Measurements from ENCODE around the gene OR1F1. TPM values are rescaled to one million over a fixed set of nuclear protein-coding genes. Genes with fewer than 3 reads are reported as not detected.
"Not testable (repeated sequence)": the region's sequence is repeated elsewhere in the genome, so short reads cannot be mapped to it uniquely, and the experiment has no call there.

Gene OR1F1
- total RNA-seq, 1 experiment from 2014 or later: not detected

- no peak overlapping the region for H3K4me3 ChIP-seq (ENCODE audit: insufficient read depth, low read depth, low read length)
- H3K36me3 ChIP-seq (replicated peaks; ENCODE audit: control insufficient read depth, insufficient read depth, low read length): no peaks in the 10 kb centered on the region
- DNase-seq: peak; percentile 55
- H3K27me3 ChIP-seq (ENCODE audit: control insufficient read depth, insufficient read depth, low read length): peaks cover 18% of the 10 kb centered on the region
Observed at GRCh38 chr16:3193221-3194212, 5.5 kb downstream of the OR1F1 start.

DNA sequence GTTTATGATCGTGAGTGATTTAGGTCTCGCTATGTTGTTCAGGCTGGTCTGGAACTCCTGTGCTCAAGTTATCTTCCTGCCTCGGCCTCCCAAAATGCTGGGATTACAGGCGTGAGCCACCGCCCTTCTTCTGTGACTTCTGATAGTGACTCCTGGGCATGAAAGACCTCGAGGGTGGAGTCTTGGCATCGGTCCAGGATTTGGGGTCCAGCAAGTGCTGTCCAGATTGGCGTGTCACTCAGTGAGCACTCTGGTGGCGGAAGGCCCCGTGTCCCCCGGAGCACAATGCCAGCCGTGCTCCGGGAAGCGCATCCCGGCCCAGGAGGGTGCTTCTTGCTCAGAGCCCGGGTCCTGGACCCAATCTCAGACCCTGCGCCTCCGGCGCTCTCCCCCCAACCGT, 6.8 kb downstream of the OR1F1 start:
- peak; percentile 43 for DNase-seq
- H3K4me3 ChIP-seq (ENCODE audit: insufficient read depth, low read depth, low read length): no peak overlapping the region
- H3K27me3 ChIP-seq (ENCODE audit: control insufficient read depth, insufficient read depth, low read length): peaks cover 14% of the 10 kb centered on the region
- H3K36me3 ChIP-seq (replicated peaks; ENCODE audit: control insufficient read depth, insufficient read depth, low read length): no peaks in the 10 kb centered on the region

DNA sequence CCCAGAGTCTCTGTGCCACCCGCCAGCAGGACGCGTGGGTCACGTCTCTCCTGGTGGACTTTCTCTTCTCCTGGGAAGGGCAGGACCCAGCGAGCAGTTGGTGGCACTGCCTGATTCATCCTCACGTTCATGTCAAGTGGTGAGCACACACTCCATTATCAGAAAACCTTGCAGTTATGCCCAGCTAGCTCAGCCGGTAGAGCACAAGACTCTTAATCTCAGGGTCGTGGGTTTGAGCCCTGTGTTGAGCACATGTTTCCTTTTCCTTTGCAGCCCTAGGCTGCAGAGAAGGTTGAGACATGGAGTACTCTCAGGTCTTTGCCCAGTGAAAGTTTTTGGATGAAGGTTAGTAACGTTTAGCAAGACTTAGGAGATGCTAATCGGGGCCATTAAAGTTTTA, 8.0 kb downstream of the OR1F1 start:
- peak; percentile 43 for DNase-seq
- Histone ChIP-seq H3K36me3 (replicated peaks; ENCODE audit: control insufficient read depth, insufficient read depth, low read length) (no peaks in the 10 kb centered on the region), H3K4me3 (ENCODE audit: insufficient read depth, low read depth, low read length) (no peak overlapping the region), H3K27me3 (ENCODE audit: control insufficient read depth, insufficient read depth, low read length) (peaks cover 2% of the 10 kb centered on the region)

DNA sequence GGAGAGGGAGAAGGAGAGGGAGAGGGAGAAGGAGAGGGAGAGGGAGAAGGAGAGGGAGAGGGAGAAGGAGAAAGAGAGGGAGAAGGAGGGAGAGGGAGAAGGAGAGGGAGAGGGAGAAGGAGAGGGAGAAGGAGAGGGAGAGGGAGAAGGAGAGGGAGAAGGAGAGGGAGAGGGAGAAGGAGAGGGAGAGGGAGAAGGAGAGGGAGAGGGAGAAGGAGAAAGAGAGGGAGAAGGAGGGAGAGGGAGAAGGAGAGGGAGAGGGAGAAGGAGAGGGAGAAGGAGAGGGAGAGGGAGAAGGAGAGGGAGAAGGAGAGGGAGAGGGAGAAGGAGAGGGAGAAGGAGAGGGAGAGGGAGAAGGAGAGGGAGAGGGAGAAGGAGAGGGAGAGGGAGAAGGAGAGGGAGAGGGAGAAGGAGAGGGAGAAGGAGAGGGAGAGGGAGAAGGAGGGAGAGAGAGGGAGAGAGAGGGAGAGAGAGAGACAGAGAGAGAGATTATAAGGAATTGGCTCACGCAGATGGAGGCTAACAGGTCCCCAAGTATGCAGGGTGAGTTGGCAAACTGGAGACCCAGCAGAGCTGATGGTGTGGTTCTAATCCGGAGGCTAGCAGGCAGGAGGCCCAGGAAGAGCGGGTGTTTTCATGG, 9.8 kb downstream of the OR1F1 start:
- not testable (repeated sequence) for H3K4me3 ChIP-seq (ENCODE audit: insufficient read depth, low read depth, low read length); DNase-seq; H3K36me3 ChIP-seq (replicated peaks; ENCODE audit: control insufficient read depth, insufficient read depth, low read length); H3K27me3 ChIP-seq (ENCODE audit: control insufficient read depth, insufficient read depth, low read length)

DNA sequence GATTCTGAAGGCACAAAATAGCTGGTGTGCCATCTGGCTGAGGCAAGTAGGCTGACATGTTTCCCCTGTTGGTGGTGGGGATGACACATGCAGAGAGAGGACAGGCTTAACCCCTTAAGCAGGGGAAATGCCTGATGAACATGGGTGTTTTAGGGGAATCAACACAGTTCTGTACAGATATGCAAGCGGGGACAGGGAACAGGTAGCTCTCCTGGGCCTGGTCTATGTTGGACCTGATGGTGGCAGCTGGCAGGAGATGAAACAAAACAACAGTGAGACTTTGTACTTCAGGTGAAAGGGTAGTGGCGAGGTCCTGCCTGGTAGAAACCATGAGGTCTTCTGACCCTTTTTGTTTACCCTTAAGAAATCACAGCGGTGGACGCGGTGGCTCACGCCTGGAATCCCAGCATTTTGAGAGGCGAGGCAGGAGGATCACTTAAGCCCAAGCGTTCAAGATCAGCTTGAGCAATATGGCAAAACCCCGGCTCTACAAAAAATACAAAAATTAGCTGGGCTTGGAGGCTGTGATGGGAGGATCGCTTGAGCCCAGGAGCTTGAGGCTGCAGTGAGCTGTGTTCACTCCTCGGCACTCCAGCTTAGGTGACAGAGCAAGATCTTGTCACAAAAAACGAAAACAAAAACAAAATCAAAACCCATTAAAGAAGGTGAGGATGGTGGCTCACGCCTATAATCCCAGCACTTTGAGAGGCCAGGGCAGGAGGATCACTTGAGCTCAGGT, 10.5 kb downstream of the OR1F1 start:
- Histone ChIP-seq H3K27me3 (ENCODE audit: control insufficient read depth, insufficient read depth, low read length) (no peaks in the 10 kb centered on the region; the same call in 1 of the 2 replicates), H3K4me3 (ENCODE audit: insufficient read depth, low read depth, low read length) (no peak overlapping the region), H3K36me3 (replicated peaks; ENCODE audit: control insufficient read depth, insufficient read depth, low read length) (no peaks in the 10 kb centered on the region)
- no peak for DNase-seq

DNA sequence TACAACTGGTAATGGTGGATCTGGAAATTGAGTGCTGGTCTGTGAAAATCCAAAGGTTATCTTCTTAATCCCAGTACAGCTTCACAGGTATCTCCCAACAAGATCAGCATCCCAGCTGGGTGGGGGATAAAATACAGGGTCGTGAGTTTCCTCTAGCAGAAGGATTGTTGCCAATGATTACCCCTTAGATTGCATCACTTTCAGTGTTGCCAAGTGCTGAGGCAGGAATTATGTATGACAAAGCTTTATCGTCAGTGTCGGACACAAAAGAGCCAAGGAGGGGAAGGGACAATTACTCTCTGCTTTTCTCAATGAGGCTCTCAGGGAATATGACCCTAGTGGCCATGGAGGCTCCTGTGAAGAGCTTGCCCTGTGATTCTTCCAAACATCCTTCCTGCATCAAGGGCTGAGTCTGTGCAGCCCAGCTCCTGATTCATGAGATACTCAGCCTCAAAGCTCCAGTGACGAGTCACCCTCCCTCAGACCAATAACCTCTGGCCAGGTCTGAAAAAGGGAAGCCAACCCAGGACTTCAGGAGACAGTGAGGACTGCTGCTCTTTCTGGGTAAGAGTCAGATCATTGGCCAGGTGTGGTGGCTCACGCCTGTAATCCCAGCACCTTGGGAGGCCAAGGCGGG, 15.0 kb downstream of the OR1F1 start:
- no peak for DNase-seq

DNA sequence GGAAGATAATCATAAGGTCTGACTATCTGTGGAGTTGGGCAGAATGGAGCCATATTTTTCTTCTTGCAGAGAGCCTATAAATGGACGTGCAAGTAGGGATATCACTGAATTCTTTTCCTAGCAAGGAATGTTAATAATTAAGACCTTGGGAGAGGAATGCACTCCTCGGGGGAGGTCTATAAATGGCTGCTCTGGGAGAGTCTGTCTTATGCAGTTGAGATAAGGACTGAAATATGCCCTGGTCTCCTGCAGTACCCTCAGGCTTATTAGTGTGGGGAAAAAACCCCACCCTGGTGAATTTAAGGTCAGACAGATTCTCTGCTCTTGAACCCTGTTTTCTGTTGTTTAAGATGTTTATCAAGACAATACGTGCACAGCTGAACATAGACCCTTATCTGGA, 17.9 kb downstream of the OR1F1 start:
- not testable (repeated sequence) for H3K4me3 ChIP-seq (ENCODE audit: insufficient read depth, low read depth, low read length); H3K27me3 ChIP-seq (ENCODE audit: control insufficient read depth, insufficient read depth, low read length); DNase-seq

More for the DNA sequence above, 15.0 kb downstream of the OR1F1 start:
- Histone ChIP-seq H3K4me3 (ENCODE audit: insufficient read depth, low read depth, low read length) (no peak overlapping the region), H3K27me3 (ENCODE audit: control insufficient read depth, insufficient read depth, low read length) (no peaks in the 10 kb centered on the region; the same call in 1 of the 2 replicates), H3K36me3 (replicated peaks; ENCODE audit: control insufficient read depth, insufficient read depth, low read length) (no peaks in the 10 kb centered on the region)

GRCh38 chr16:3207086-3207953, 19.3 kb downstream of the OR1F1 start:
- Histone ChIP-seq H3K4me3 (ENCODE audit: insufficient read depth, low read depth, low read length) (no peak overlapping the region), H3K36me3 (replicated peaks; ENCODE audit: control insufficient read depth, insufficient read depth, low read length) (no peaks in the 10 kb centered on the region), H3K27me3 (ENCODE audit: control insufficient read depth, insufficient read depth, low read length) (no peaks in the 10 kb centered on the region)
- no peak for DNase-seq

More for the DNA sequence above, 17.9 kb downstream of the OR1F1 start:
- not testable (repeated sequence) for H3K36me3 ChIP-seq (replicated peaks; ENCODE audit: control insufficient read depth, insufficient read depth, low read length)

DNA sequence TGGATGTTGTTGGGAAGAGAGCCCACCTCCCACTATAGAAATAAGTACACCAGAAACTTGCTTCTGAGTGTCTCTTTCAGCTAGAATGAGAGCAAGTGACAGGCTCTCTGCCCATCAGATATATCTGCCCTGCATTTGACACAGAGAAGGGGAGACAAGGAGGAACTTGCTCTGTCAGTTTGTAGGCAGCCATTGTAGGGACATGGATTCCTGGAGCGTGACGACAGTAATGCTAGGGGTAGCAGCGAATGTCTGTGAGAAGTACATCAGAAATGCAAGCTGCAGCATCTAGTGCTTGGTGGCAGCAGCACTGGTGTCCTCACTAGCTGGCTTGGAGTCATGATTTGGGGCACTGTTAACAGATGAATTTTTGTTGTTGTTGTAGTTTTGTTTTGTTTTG, 24.0 kb downstream of the OR1F1 start:
- H3K36me3 ChIP-seq (replicated peaks; ENCODE audit: control insufficient read depth, insufficient read depth, low read length): no peaks in the 10 kb centered on the region
- no peak for DNase-seq
- no peaks in the 10 kb centered on the region for H3K27me3 ChIP-seq (ENCODE audit: control insufficient read depth, insufficient read depth, low read length)
- no peak overlapping the region for H3K4me3 ChIP-seq (ENCODE audit: insufficient read depth, low read depth, low read length)

DNA sequence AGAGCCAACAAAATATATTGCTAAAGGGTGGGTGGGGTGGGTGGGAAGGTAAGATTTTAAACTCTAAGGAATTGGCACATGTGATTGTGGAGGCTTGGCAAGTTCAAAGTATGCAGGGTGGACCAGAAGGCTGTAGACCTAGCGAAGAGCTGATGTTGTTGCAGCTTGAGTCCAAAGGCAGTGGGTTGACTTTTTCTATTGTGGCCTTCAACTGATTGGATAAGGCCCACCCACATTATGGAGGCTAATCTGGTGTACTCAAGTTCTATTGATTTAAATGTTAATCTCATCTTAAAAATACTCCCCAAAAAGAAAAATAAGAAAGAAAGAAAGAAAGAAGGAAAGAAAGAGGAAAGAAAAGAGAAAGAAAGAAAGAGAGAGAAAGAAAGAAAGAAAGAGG, 24.6 kb downstream of the OR1F1 start:
- H3K36me3 ChIP-seq (replicated peaks; ENCODE audit: control insufficient read depth, insufficient read depth, low read length): no peaks in the 10 kb centered on the region
- no peak for DNase-seq
- H3K27me3 ChIP-seq (ENCODE audit: control insufficient read depth, insufficient read depth, low read length): no peaks in the 10 kb centered on the region
- no peak overlapping the region for H3K4me3 ChIP-seq (ENCODE audit: insufficient read depth, low read depth, low read length)

GRCh38 chr16:3214904-3215600, 27.0 kb downstream of the OR1F1 start:
- no peak for DNase-seq
- no peak overlapping the region for H3K4me3 ChIP-seq (ENCODE audit: insufficient read depth, low read depth, low read length)
- no peaks in the 10 kb centered on the region for H3K36me3 ChIP-seq (replicated peaks; ENCODE audit: control insufficient read depth, insufficient read depth, low read length)
- no peaks in the 10 kb centered on the region for H3K27me3 ChIP-seq (ENCODE audit: control insufficient read depth, insufficient read depth, low read length)

GRCh38 chr16:3215601-3216262, 27.7 kb downstream of the OR1F1 start:
- Histone ChIP-seq H3K27me3 (ENCODE audit: control insufficient read depth, insufficient read depth, low read length) (no peaks in the 10 kb centered on the region), H3K36me3 (replicated peaks; ENCODE audit: control insufficient read depth, insufficient read depth, low read length) (no peaks in the 10 kb centered on the region)
- no peak for DNase-seq

GRCh38 chr16:3216263-3216640, 28.2 kb downstream of the OR1F1 start:
- H3K36me3 ChIP-seq (replicated peaks; ENCODE audit: control insufficient read depth, insufficient read depth, low read length): no peaks in the 10 kb centered on the region
- DNase-seq: no peak
- no peak overlapping the region for H3K4me3 ChIP-seq (ENCODE audit: insufficient read depth, low read depth, low read length)
- no peaks in the 10 kb centered on the region for H3K27me3 ChIP-seq (ENCODE audit: control insufficient read depth, insufficient read depth, low read length)

More at GRCh38 chr16:3215601-3216262, 27.7 kb downstream of the OR1F1 start:
- H3K4me3 ChIP-seq (ENCODE audit: insufficient read depth, low read depth, low read length): no peak overlapping the region
